ENCODE results near the gene GALNT13. TPM values are rescaled to one million over a fixed set of nuclear protein-coding genes. Genes with fewer than 3 reads are reported as not detected.

GALNT13 gene
- total RNA-seq, 1 experiment from 2014 or later: 0.05 TPM

GRCh38 chr2:154223726-154224125 is 352.0 kb downstream of the GALNT13 start:
- no peak for DNase-seq (ENCODE audit: low spot score)

GRCh38 chr2:154226931-154227330 is 355.2 kb downstream of the GALNT13 start:
- DNase-seq (ENCODE audit: low spot score): no peak

- no peak for DNase-seq (ENCODE audit: low spot score)
Measured at GRCh38 chr2:154228566-154229280, 357.0 kb downstream of the GALNT13 start.

GRCh38 chr2:154229966-154230365 is 358.2 kb downstream of the GALNT13 start:
- DNase-seq (ENCODE audit: low spot score): no peak

- DNase-seq (ENCODE audit: low spot score): no peak
Measured at GRCh38 chr2:154231021-154231420, 359.3 kb downstream of the GALNT13 start.

- DNase-seq (ENCODE audit: low spot score): no peak
Measured at GRCh38 chr2:154233231-154233630, 361.5 kb downstream of the GALNT13 start.

GRCh38 chr2:154238252-154238651 is 366.5 kb downstream of the GALNT13 start:
- DNase-seq (ENCODE audit: low spot score): no peak

GRCh38 chr2:154240316-154240715 is 368.6 kb downstream of the GALNT13 start:
- DNase-seq (ENCODE audit: low spot score): no peak

GRCh38 chr2:154240921-154241379 is 369.2 kb downstream of the GALNT13 start:
- DNase-seq (ENCODE audit: low spot score): peak; percentile 21

- no peak for DNase-seq (ENCODE audit: low spot score)
Measured at GRCh38 chr2:154242687-154243086, 371.0 kb downstream of the GALNT13 start.

- no peak for DNase-seq (ENCODE audit: low spot score)
Measured at GRCh38 chr2:154243685-154244084, 372.0 kb downstream of the GALNT13 start.

- DNase-seq (ENCODE audit: low spot score): no peak
Measured at GRCh38 chr2:154244932-154245331, 373.2 kb downstream of the GALNT13 start.

- no peak for DNase-seq (ENCODE audit: low spot score)
Measured at GRCh38 chr2:154247503-154247902, 375.8 kb downstream of the GALNT13 start.

- no peak for DNase-seq (ENCODE audit: low spot score)
Measured at GRCh38 chr2:154256136-154256535, 384.4 kb downstream of the GALNT13 start.

GRCh38 chr2:154259030-154259429 is 387.3 kb downstream of the GALNT13 start:
- DNase-seq (ENCODE audit: low spot score): no peak

GRCh38 chr2:154261473-154262027 is 389.8 kb downstream of the GALNT13 start:
- DNase-seq (ENCODE audit: low spot score): no peak

GRCh38 chr2:154263206-154263605 is 391.5 kb downstream of the GALNT13 start:
- no peak for DNase-seq (ENCODE audit: low spot score)

GRCh38 chr2:154264024-154264423 is 392.3 kb downstream of the GALNT13 start:
- DNase-seq (ENCODE audit: low spot score): no peak

GRCh38 chr2:154267983-154268382 is 396.3 kb downstream of the GALNT13 start:
- no peak for DNase-seq (ENCODE audit: low spot score)

- no peak for DNase-seq (ENCODE audit: low spot score)
Measured at GRCh38 chr2:154280543-154280942, 408.8 kb downstream of the GALNT13 start.

GRCh38 chr2:154289870-154290269 is 418.1 kb downstream of the GALNT13 start:
- no peak for DNase-seq (ENCODE audit: low spot score)

GRCh38 chr2:154291511-154291910 is 419.8 kb downstream of the GALNT13 start:
- no peak for DNase-seq (ENCODE audit: low spot score)

- DNase-seq (ENCODE audit: low spot score): no peak
Measured at GRCh38 chr2:154291927-154292326, 420.2 kb downstream of the GALNT13 start.

- DNase-seq (ENCODE audit: low spot score): no peak
Measured at GRCh38 chr2:154293864-154294263, 422.1 kb downstream of the GALNT13 start.
